A673 (cell line): ENCODE results near the gene GGTA1. TPM values are rescaled to one million over a fixed set of nuclear protein-coding genes. Genes with fewer than 3 reads are reported as not detected.

Source experiments
- BruUV-seq: library from RNA; stranded (reverse); fragments of 400-500 nt; replicated peaks from 2 replicates; lab custom pipeline; 2021; lab: Mats Ljungman, UMichigan
- CTCF ChIA-PET: fragments of 300-600 bp; sonication (Branson Sonifier 250); formaldehyde crosslinking; loops from one replicate; lab custom pipeline; 2022; ENCODE audit warnings: antibody characterized with exemption; lab: Charles Lee
- POLR2A ChIA-PET: fragments of 300-600 bp; sonication (Branson Sonifier 250); formaldehyde crosslinking; loops from one replicate; lab custom pipeline; 2022; ENCODE audit warnings: antibody characterized with exemption; ENCODE audit not compliant: low non-redundant PET; lab: Charles Lee
- DNase-seq: peaks from one replicate; pipeline ENCODE4 v3.0.0-alpha.2; 2015; ENCODE audit warnings: low spot score
- H3K27ac ChIP-seq: fragments of 200-600 bp; sonication (generic); 2 replicates; pipeline ENCODE4 v1.5.1; 2016; ENCODE audit warnings: mixed run types, low read depth, mild to moderate bottlenecking, mixed read lengths, antibody characterized with exemption, low read length; ENCODE audit not compliant: poor library complexity, severe bottlenecking
- H3K27me3 ChIP-seq: fragments of 200-600 bp; sonication (generic); replicated peaks from 2 replicates; pipeline ENCODE4 v1.6.1; 2017; ENCODE audit warnings: mixed run types, low read depth, mild to moderate bottlenecking, mixed read lengths, antibody characterized with exemption, low read length; ENCODE audit not compliant: insufficient read depth, poor library complexity
- H3K36me3 ChIP-seq: fragments of 200-600 bp; sonication (generic); 2 replicates; pipeline ENCODE4 v1.6.1; 2016; ENCODE audit warnings: mixed run types, mild to moderate bottlenecking, mixed read lengths, antibody characterized with exemption, low read length; ENCODE audit not compliant: insufficient read depth, poor library complexity, severe bottlenecking
- H3K4me1 ChIP-seq: fragments of 200-600 bp; sonication (generic); 2 replicates; pipeline ENCODE4 v1.6.1; 2017; ENCODE audit warnings: mixed run types, mild to moderate bottlenecking, mixed read lengths, antibody characterized with exemption, low read length; ENCODE audit not compliant: insufficient read depth, poor library complexity, severe bottlenecking
- H3K4me3 ChIP-seq: fragments of 200-600 bp; sonication (generic); 2 replicates; pipeline ENCODE4 v1.5.1; 2016; ENCODE audit warnings: low read depth, mixed run types, mild to moderate bottlenecking, mixed read lengths, low read length; ENCODE audit not compliant: poor library complexity, severe bottlenecking
- H3K9me3 ChIP-seq: fragments of 200-600 bp; sonication (generic); 2 replicates; pipeline ENCODE4 v1.6.1; 2016; ENCODE audit warnings: mixed run types, low read depth, mild to moderate bottlenecking, mixed read lengths, antibody characterized with exemption, low read length; ENCODE audit not compliant: poor library complexity, severe bottlenecking
- CTCF ChIP-seq: fragments of 300-800, 200-600 bp; sonication (generic); conservative IDR thresholded peaks from 2 replicates; pipeline ENCODE4 v1.5.1; 2017; ENCODE audit warnings: low read depth, mild to moderate bottlenecking, antibody characterized with exemption, low read length, moderate library complexity, mixed read lengths
- EZH2 ChIP-seq: fragments of 200-600 bp; sonication (generic); IDR thresholded peaks from 2 replicates; pipeline ENCODE4 v1.6.1; 2017; ENCODE audit warnings: borderline replicate concordance, low read depth, mild to moderate bottlenecking, mixed read lengths, antibody characterized with exemption, low read length; ENCODE audit not compliant: poor library complexity, severe bottlenecking
- intact Hi-C: fragments of 100-400 bp; cut with micrococcal nuclease; formaldehyde crosslinking; loops from one replicate; pipeline ENCODE4 v1.10.0; 2022; ENCODE audit not compliant: unreplicated experiment
- total RNA-seq: library from RNA; stranded (reverse); gene quantifications from 2 replicates; pipeline ENCODE4 v1.2.3, GENCODE V29; 2021

The GGTA1 gene
- total RNA-seq, 1 experiment from 2014 or later, result not detected

GRCh38 chr9:121500165-121500478 is 478 bp upstream of the GGTA1 start:
- CTCF ChIA-PET, result no interaction called here
- POLR2A ChIA-PET, result no interaction called here
- intact Hi-C loops, result no loop called here
- TF ChIP-seq CTCF, result no peak
- TF ChIP-seq EZH2, result no peak
- Histone ChIP-seq H3K4me3 (peak overlapping the region; percentile 49), H3K9me3 (no peaks in the 10 kb centered on the region), H3K27ac (no peak overlapping the region), H3K27me3 (peaks cover 23% of the 10 kb centered on the region), H3K36me3 (no peaks in the 10 kb centered on the region), H3K4me1 (peaks cover 13% of the 10 kb centered on the region)
- BruUV-seq, result no TSS peak
- no peak for DNase-seq

- intact Hi-C loops, result loop anchor here (2.0 to 5.0 kb wide), 2 partner anchors 36 to 287 kb away; no protein-coding TSS in a partner anchor
- DNase-seq, result no peak
- peaks cover 13% of the 10 kb centered on the region for H3K4me1 ChIP-seq
- H3K36me3 ChIP-seq, result no peaks in the 10 kb centered on the region
- no peaks in the 10 kb centered on the region for H3K9me3 ChIP-seq
- ChIA-PET CTCF (interaction anchor here (0.5 kb wide), 1 partner anchor 41 kb away, joined by 10 read pairs; no protein-coding TSS in a partner anchor), POLR2A (no interaction called here)
- H3K27me3 ChIP-seq, result peaks cover 23% of the 10 kb centered on the region
- no TSS peak for BruUV-seq
- TF ChIP-seq EZH2, result no peak
- TF ChIP-seq CTCF, result no peak
- peak overlapping the region; percentile 49 for H3K4me3 ChIP-seq
- no peak overlapping the region for H3K27ac ChIP-seq
Measured at GRCh38 chr9:121499177-121499426, 542 bp downstream of the GGTA1 start.

GRCh38 chr9:121498487-121499176 is 1.0 kb downstream of the GGTA1 start:
- Histone ChIP-seq H3K27me3 (peaks cover 23% of the 10 kb centered on the region), H3K27ac (no peak overlapping the region), H3K4me1 (peaks cover 13% of the 10 kb centered on the region), H3K9me3 (no peaks in the 10 kb centered on the region), H3K4me3 (peak overlapping the region; percentile 49), H3K36me3 (no peaks in the 10 kb centered on the region)
- POLR2A ChIA-PET, result no interaction called here
- DNase-seq, result peak; percentile 47
- TF ChIP-seq EZH2 (no peak), CTCF (0 out of 2 replicates have a peak, but pooled peaks have one; percentile 6)
- CTCF ChIA-PET, result no interaction called here
- BruUV-seq, result no TSS peak
- intact Hi-C loops, result loop anchor here (2.0 to 5.0 kb wide), 2 partner anchors 36 to 286 kb away; no protein-coding TSS in a partner anchor
